ENCODE measurements around the gene TBL1X.
"Not testable (repeated sequence)": the region's sequence is repeated elsewhere in the genome, so short reads cannot be mapped to it uniquely, and the experiment has no call there.

Gene TBL1X

GRCh38 chrX:9757366-9757765 lies 292.5 kb downstream of the TBL1X start:
- no peak overlapping the region for H3K4me3 ChIP-seq (ENCODE audit: low read depth, low read length)
- DNase-seq (ENCODE audit: low read depth), result no peak
- in situ Hi-C loops (cut with HindIII; ENCODE audit: low sequenced_read_pairs), result no loop called here
- TF ChIP-seq CTCF (IDR thresholded peaks at IDR 0.05; ENCODE audit: low read depth, low read length, missing control alignments), result no peak

GRCh38 chrX:9758021-9758638 lies 293.3 kb downstream of the TBL1X start:
- H3K4me3 ChIP-seq (ENCODE audit: low read depth, low read length), result no peak overlapping the region
- DNase-seq (ENCODE audit: low read depth), result no peak
- TF ChIP-seq CTCF (IDR thresholded peaks at IDR 0.05; ENCODE audit: low read depth, low read length, missing control alignments), result no peak
- in situ Hi-C loops (cut with HindIII; ENCODE audit: low sequenced_read_pairs), result no loop called here

- H3K4me3 ChIP-seq (ENCODE audit: low read depth, low read length), result no peak overlapping the region
- no peak for DNase-seq (ENCODE audit: low read depth)
- in situ Hi-C loops (cut with HindIII; ENCODE audit: low sequenced_read_pairs), result no loop called here
- TF ChIP-seq CTCF (IDR thresholded peaks at IDR 0.05; ENCODE audit: low read depth, low read length, missing control alignments), result no peak
Measured at GRCh38 chrX:9759337-9759736, 294.5 kb downstream of the TBL1X start.

- TF ChIP-seq CTCF (IDR thresholded peaks at IDR 0.05; ENCODE audit: low read depth, low read length, missing control alignments), result no peak
- DNase-seq (ENCODE audit: low read depth), result no peak
- no peak overlapping the region for H3K4me3 ChIP-seq (ENCODE audit: low read depth, low read length)
- in situ Hi-C loops (cut with HindIII; ENCODE audit: low sequenced_read_pairs), result no loop called here
Measured at GRCh38 chrX:9765072-9765736, 300.3 kb downstream of the TBL1X start.

GRCh38 chrX:9765737-9766097 lies 300.9 kb downstream of the TBL1X start, which contains the start of gene GPR143:
Gene GPR143, minus strand, starts transcription at chrX:9765847. Its CDS starts 30 bp downstream, at chrX:9765817.
- H3K4me3 ChIP-seq (ENCODE audit: low read depth, low read length), result no peak within 1 kb of the TSS
- TF ChIP-seq CTCF (IDR thresholded peaks at IDR 0.05; ENCODE audit: low read depth, low read length, missing control alignments), result no peak
- in situ Hi-C loops (cut with HindIII; ENCODE audit: low sequenced_read_pairs), result no loop called here
- no peak for DNase-seq (ENCODE audit: low read depth)

- in situ Hi-C loops (cut with HindIII; ENCODE audit: low sequenced_read_pairs), result no loop called here
- no peak for DNase-seq (ENCODE audit: low read depth)
- no peak overlapping the region for H3K4me3 ChIP-seq (ENCODE audit: low read depth, low read length)
- TF ChIP-seq CTCF (IDR thresholded peaks at IDR 0.05; ENCODE audit: low read depth, low read length, missing control alignments), result no peak
Measured at GRCh38 chrX:9767375-9767774, 302.5 kb downstream of the TBL1X start.

GRCh38 chrX:9768321-9768839 lies 303.5 kb downstream of the TBL1X start:
- DNase-seq (ENCODE audit: low read depth); H3K4me3 ChIP-seq (ENCODE audit: low read depth, low read length); in situ Hi-C loops (cut with HindIII; ENCODE audit: low sequenced_read_pairs): not testable (repeated sequence)

All from astrocyte of the cerebellum (primary cell).